ENCODE measurements around the gene PNPO.

DNA sequence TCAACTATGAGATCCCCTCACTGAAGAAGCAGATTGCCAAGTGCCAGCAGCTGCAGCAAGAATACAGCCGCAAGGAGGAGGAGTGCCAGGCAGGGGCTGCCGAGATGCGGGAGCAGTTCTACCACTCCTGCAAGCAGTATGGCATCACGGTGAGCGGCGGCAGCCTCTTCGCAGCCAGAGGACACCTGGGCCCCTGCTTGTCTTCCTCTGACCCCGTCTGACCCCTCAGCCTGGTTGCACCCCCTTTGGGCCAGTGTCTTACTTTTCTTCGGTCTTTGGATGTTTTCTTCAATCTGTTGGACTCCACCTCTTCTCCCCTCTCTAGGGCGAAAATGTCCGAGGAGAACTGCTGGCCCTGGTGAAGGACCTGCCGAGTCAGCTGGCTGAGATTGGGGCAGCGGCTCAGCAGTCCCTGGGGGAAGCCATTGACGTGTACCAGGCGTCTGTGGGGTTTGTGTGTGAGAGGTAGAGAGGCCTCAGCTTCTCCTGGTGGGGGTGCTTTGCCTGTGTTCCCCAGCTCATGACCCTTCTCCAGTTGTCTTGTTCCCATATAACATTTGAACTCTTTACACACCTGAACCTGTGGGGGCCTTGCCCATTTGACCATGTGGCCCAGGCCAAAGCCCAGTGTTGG lies 33.9 kb downstream of the PNPO start:
- TF ChIP-seq, protein P1, sequence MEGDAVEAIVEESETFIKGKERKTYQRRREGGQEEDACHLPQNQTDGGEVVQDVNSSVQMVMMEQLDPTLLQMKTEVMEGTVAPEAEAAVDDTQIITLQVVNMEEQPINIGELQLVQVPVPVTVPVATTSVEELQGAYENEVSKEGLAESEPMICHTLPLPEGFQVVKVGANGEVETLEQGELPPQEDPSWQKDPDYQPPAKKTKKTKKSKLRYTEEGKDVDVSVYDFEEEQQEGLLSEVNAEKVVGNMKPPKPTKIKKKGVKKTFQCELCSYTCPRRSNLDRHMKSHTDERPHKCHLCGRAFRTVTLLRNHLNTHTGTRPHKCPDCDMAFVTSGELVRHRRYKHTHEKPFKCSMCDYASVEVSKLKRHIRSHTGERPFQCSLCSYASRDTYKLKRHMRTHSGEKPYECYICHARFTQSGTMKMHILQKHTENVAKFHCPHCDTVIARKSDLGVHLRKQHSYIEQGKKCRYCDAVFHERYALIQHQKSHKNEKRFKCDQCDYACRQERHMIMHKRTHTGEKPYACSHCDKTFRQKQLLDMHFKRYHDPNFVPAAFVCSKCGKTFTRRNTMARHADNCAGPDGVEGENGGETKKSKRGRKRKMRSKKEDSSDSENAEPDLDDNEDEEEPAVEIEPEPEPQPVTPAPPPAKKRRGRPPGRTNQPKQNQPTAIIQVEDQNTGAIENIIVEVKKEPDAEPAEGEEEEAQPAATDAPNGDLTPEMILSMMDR (IDR thresholded peaks at IDR 0.05; ENCODE audit: low read depth, low read length), result 0 out of 2 replicates have a peak, but pooled peaks have one; percentile 7
- no peak for TF ChIP-seq EZH2phosphoT487 (IDR thresholded peaks at IDR 0.05; ENCODE audit: low read depth)
